ENCODE data around the gene MAEA. TPM values are rescaled to one million over a fixed set of nuclear protein-coding genes. Genes with fewer than 3 reads are reported as not detected.

The MAEA gene
- total and polyA plus RNA-seq, 9 donors = 23.8 to 71.3 (median 56.7) TPM

DNA sequence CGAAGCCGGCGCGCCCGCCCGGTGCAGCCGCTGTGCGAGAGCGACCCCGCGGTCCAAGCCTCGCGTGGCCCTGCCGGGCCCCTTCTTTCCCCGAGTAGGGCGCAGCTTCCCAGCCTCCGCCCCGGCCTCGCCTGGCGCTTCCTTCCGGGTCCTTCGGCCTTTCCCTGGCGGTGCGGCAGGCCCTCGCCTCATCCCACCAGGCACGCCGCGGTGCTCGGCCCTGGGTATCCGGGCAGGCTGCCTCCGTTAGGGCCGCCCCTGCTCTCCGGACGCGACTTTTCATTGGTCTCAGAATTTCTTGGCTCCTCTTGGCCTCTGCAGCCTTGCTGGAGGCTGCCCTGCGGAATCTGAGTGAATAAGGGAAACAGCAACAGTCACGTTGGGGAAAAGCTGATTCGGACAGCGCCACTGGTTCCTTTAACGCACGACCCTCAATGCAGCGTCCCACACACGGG lies 57.7 kb downstream of the MAEA start:
- H3K36me3 ChIP-seq = no peaks in the 10 kb centered on the region
- H3K27ac ChIP-seq = peak overlapping the region; percentile 75 to 100
- H3K27me3 ChIP-seq = no peaks in the 10 kb centered on the region
- WGBS, 3 donors = 0 to 1% (median 1%) methylated on average over 30 to 43 of the region's 43 CpGs
- H3K9me3 ChIP-seq = no peaks in the 10 kb centered on the region
- intact Hi-C loops (cut with DNase I) = loop anchor here (2.0 to 10.0 kb wide), 6 partner anchors 60 to 375 kb away; partner anchors contain the start of genes CTBP1 (in 3 of the 4), MAEA (in 1 of the 4), SPON2 (in 1 of the 4) and TACC3 (in 1 of the 4)
- DNase-seq = peak; percentile 73 to 87 (median 81)
- TF ChIP-seq EP300 (IDR thresholded peaks at IDR 0.05) (no peak), POLR2A (IDR thresholded peaks at IDR 0.05) (no peak)
- TF ChIP-seq, protein P1, sequence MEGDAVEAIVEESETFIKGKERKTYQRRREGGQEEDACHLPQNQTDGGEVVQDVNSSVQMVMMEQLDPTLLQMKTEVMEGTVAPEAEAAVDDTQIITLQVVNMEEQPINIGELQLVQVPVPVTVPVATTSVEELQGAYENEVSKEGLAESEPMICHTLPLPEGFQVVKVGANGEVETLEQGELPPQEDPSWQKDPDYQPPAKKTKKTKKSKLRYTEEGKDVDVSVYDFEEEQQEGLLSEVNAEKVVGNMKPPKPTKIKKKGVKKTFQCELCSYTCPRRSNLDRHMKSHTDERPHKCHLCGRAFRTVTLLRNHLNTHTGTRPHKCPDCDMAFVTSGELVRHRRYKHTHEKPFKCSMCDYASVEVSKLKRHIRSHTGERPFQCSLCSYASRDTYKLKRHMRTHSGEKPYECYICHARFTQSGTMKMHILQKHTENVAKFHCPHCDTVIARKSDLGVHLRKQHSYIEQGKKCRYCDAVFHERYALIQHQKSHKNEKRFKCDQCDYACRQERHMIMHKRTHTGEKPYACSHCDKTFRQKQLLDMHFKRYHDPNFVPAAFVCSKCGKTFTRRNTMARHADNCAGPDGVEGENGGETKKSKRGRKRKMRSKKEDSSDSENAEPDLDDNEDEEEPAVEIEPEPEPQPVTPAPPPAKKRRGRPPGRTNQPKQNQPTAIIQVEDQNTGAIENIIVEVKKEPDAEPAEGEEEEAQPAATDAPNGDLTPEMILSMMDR (IDR thresholded peaks at IDR 0.05) = peak in 2 of 3 donors; percentile 23 to 34
- peaks cover 2% of the 10 kb centered on the region for H3K4me1 ChIP-seq (ENCODE audit: insufficient read depth)
- peak overlapping the region; percentile 83 for H3K4me3 ChIP-seq

DNA sequence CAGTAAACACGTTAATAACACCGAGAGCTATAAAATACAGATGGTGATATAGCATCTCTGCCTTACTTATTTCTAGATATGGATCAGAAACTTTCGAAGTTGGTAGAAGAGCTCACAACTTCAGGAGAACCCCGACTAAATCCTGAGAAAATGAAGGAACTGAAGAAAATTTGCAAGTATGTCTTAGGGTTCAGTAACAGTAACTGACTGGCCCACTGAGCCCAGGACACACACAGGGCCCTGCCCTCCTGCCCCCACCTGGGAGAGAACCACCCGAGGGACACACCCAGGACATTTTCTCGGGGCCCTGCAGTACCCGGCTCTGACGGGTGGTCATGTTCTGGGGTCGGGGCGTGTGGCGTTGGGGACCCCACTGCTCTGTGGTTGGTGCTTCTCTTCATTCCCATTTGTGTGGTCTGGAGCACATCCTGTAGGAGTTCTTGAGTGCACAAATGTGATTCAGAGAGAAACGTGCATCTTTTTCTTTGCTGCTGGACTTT lies 58.4 kb downstream of the MAEA start:
- Histone ChIP-seq H3K27ac (peak overlapping the region; percentile 75 to 100), H3K4me1 (ENCODE audit: insufficient read depth) (peaks cover 2% of the 10 kb centered on the region), H3K36me3 (no peaks in the 10 kb centered on the region), H3K27me3 (no peaks in the 10 kb centered on the region), H3K4me3 (peak overlapping the region; percentile 83), H3K9me3 (no peaks in the 10 kb centered on the region)
- TF ChIP-seq, protein P1 (IDR thresholded peaks at IDR 0.05) = no peak
- TF ChIP-seq POLR2A (IDR thresholded peaks at IDR 0.05) (no peak), EP300 (IDR thresholded peaks at IDR 0.05) (no peak)
- 62 to 73% (median 64%) methylated on average over 12 of the region's 12 CpGs for WGBS, 3 donors
- no peak for DNase-seq
- intact Hi-C loops (cut with DNase I) = loop anchor here in 3 of 4 donors (5.0 to 10.0 kb wide), 4 partner anchors 61 to 374 kb away; partner anchors contain the start of genes CTBP1 (in 2 of the 3), MAEA (in 1 of the 3), SPON2 (in 1 of the 3) and TACC3 (in 1 of the 3)

DNA sequence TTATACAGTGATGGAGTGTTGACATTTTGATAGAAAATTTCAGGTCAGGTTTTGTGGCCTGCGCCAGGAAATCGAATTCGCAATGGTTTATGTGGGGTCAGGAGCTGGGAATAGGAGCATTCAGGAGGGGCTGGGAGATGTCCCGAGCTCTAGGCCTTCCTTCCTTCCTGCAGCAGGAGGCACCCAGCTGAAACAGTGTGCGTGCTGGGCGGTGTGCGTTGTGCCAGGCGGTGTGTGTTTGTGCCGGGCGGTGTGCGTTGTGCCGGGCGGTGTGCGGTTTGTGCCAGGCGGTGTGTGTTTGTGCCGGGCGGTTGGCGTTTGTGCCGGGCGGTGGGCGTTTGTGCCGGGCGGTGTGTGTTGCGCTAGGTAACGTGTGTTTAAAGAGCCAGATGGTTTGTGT lies 59.1 kb downstream of the MAEA start:
- no peaks in the 10 kb centered on the region for H3K27me3 ChIP-seq
- H3K4me3 ChIP-seq = no peak overlapping the region
- no peaks in the 10 kb centered on the region for H3K9me3 ChIP-seq
- 93 to 96% (median 93%) methylated on average over 25 of the region's 25 CpGs for WGBS, 3 donors
- TF ChIP-seq, protein P1 (IDR thresholded peaks at IDR 0.05) = no peak
- TF ChIP-seq POLR2A (IDR thresholded peaks at IDR 0.05) (no peak), EP300 (IDR thresholded peaks at IDR 0.05) (no peak)
- peaks cover 2% of the 10 kb centered on the region for H3K4me1 ChIP-seq (ENCODE audit: insufficient read depth)
- no peaks in the 10 kb centered on the region for H3K36me3 ChIP-seq
- H3K27ac ChIP-seq = peak overlapping the region in 1 of 2 donors; percentile 100
- intact Hi-C loops (cut with DNase I) = loop anchor here in 3 of 4 donors (5.0 to 10.0 kb wide), 4 partner anchors 61 to 374 kb away; partner anchors contain the start of genes CTBP1 (in 2 of the 3), MAEA (in 1 of the 3), SPON2 (in 1 of the 3) and TACC3 (in 1 of the 3)
- no peak for DNase-seq

DNA sequence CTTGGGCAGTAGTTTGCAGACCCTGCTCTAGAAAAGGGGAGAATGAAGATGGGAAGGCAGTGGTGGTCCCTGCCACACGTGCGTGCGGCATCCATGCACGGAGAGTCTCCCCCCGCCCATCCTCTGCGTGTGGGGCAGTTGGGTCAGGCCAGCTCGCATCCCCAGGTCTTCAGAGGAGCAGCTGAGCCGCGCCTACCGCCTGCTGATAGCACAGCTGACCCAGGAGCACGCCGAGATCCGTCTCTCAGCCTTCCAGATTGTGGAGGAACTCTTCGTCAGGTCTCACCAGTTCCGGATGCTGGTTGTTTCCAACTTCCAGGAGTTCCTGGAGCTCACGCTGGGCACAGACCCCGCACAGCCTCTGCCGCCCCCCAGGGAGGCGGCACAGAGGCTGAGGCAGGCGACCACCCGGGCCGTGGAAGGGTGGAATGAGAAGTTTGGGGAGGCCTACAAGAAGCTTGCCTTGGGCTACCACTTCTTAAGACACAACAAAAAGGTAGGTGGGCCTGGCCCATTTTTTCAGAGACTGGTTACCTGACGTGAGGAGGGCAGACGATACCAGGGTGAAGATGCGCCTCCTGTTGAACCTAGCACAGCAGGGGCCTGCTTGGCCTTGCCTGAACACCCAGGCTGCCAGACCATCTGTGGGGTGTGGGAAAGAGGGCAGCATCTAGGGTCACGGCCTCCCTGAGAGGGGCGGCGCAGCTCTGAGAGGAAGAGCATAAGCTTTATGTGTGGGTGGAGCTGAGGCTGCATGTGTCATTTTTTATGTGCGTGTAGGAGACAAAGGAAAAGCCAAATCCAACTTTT lies 59.9 kb downstream of the MAEA start:
- H3K27me3 ChIP-seq = no peaks in the 10 kb centered on the region
- no peak overlapping the region for H3K4me3 ChIP-seq
- no peak for TF ChIP-seq POLR2A (IDR thresholded peaks at IDR 0.05)
- no peak for TF ChIP-seq EP300 (IDR thresholded peaks at IDR 0.05)
- TF ChIP-seq, protein P1 (IDR thresholded peaks at IDR 0.05) = no peak
- peaks cover 2% of the 10 kb centered on the region for H3K4me1 ChIP-seq (ENCODE audit: insufficient read depth)
- H3K36me3 ChIP-seq = no peaks in the 10 kb centered on the region
- H3K9me3 ChIP-seq = no peaks in the 10 kb centered on the region
- WGBS, 3 donors = 89 to 93% (median 92%) methylated on average over 29 of the region's 29 CpGs
- no peak overlapping the region for H3K27ac ChIP-seq
- no peak for DNase-seq
- intact Hi-C loops (cut with DNase I) = loop anchor here (5.0 to 10.0 kb wide), 9 partner anchors 62 to 373 kb away; partner anchors contain the start of genes CTBP1 (in 2 of the 4), MAEA (in 1 of the 4), SPON2 (in 1 of the 4) and TACC3 (in 1 of the 4)

All from ovary (tissue), 9 donors.